ENCODE measurements around the gene PIP4K2C.
"Not testable (repeated sequence)": the region's sequence is repeated elsewhere in the genome, so short reads cannot be mapped to it uniquely, and the experiment has no call there.

The PIP4K2C gene

DNA sequence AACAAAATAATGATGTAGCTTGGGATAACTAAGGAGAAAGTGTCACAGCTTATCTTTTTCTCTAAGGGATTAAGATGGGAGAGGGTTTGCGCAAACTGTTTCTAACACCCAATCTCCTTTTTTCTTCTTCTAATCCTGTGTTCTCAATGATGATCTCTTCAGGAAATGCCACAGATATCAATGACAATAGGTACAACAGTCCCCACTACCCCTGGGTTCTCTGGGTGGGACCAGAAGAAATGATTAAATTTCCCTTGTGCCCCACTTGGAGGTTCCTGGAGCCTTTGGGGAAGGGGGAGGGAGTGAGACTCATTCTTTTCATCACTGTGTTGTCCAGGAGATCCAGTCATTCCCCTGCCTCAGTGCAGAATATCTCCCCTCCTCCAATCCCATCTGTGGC, 8.6 kb upstream of the PIP4K2C start:
- no peak for TF ChIP-seq CTCF (conservative IDR thresholded peaks at IDR 0.05)
- no peak overlapping the region for H3K27ac ChIP-seq

- no peak overlapping the region for H3K27ac ChIP-seq
- peak; percentile 97 for TF ChIP-seq CTCF (conservative IDR thresholded peaks at IDR 0.05)
Observed at GRCh38 chr12:57583008-57583831, 7.8 kb upstream of the PIP4K2C start.

DNA sequence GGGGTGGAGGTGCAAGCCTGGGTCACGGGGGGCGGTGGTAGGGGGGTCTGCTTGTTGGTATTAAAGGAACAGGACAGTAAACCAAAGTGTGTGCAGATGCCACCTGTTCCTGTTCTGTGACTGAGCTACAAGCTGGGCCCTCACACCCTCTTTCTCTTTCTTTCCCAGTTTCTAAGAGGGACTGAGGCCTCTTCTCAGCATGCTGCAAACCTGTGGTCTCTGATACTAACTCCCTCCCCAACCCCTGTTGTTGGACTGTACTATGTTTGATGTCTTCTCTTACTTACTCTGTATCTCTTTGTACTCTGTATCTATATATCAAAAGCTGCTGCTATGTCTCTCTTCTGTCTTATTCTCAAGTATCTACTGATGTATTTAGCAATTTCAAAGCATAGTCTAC, 6.9 kb upstream of the PIP4K2C start:
- H3K27ac ChIP-seq, result no peak overlapping the region
- TF ChIP-seq CTCF (conservative IDR thresholded peaks at IDR 0.05), result no peak

DNA sequence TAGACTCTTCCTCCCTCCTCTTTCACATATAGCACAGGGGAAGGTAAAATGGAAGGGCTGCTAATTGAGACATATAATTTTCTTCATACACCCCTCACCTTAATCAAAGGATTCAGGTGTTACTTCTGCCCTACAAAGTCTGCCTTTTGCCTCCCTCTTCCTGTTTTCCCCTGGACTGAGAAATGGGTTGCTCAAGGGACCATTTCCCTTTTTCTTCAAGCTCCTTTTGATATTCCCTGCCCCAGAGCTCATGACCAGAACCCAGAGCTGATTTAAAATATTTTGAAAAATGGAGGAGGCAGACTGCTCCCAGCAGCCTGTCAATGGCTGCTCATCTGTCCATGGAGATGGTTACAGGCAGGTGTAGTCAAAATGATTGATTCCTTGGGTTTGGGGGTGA, 6.3 kb upstream of the PIP4K2C start:
- no peak for TF ChIP-seq CTCF (conservative IDR thresholded peaks at IDR 0.05)
- no peak overlapping the region for H3K27ac ChIP-seq

GRCh38 chr12:57585156-57585555, 5.8 kb upstream of the PIP4K2C start:
- no peak for TF ChIP-seq CTCF (conservative IDR thresholded peaks at IDR 0.05)
- no peak overlapping the region for H3K27ac ChIP-seq

- TF ChIP-seq CTCF (conservative IDR thresholded peaks at IDR 0.05), result no peak
Observed at GRCh38 chr12:57586128-57586527, 4.9 kb upstream of the PIP4K2C start.

GRCh38 chr12:57586832-57587429, 4.1 kb upstream of the PIP4K2C start:
- no peak overlapping the region for H3K27ac ChIP-seq
- TF ChIP-seq CTCF (conservative IDR thresholded peaks at IDR 0.05), result no peak

More at GRCh38 chr12:57586128-57586527, 4.9 kb upstream of the PIP4K2C start:
- no peak overlapping the region for H3K27ac ChIP-seq

DNA sequence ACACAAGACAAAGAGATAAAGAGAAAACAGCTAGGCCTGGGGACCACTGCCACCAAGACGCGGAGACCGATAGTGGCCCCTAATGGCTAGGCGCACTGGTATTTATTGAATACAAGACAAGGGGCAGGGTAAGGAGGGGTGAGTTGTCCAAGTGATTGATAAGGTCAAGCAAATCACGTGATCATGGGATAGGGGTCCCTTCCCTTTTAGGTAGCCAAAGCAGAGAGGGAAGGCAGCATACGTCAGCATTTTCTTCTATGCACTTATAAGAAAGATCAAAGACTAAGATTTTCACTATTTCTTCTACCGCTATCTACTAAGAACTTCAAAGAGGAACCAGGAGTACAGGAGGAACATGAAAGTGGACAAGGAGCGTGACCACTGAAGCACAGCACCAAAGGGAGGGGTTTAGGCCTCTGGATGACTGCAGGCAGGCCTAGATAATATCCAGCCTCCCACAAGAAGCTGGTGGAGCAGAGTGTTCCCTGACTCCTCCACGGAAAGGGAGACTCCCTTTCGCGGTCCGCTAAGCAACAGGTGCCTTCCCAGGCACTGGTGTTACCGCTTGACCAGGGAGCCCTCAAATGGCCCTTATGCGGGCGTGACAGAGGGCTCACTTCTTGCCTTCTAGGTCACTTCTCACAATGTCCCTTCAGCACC, 1.9 kb upstream of the PIP4K2C start:
- not testable (repeated sequence) for H3K27ac ChIP-seq

Measured in VCaP (cell line).